D721Med (cell line): Measurements from ENCODE around the gene GPR108.

Experiments
- DNase-seq: peaks from one replicate; pipeline ENCODE4 v3.0.0; 2011; ENCODE audit warnings: low spot score; ENCODE audit not compliant: insufficient read length
- FAIRE-seq: peaks from 2 replicates; lab custom pipeline; 2011; peaks lifted over from hg19 to GRCh38; lab: Jason Lieb, UNC
- CTCF ChIP-seq: IDR thresholded peaks from 2 replicates; pipeline ENCODE4 v1.5.1; 2012; ENCODE audit warnings: mild to moderate bottlenecking, control low read depth; ENCODE audit not compliant: insufficient read depth; ENCODE audit errors: missing control alignments

GPR108 gene

GRCh38 chr19:6707658-6708018, 29.7 kb downstream of the GPR108 start:
- DNase-seq: no peak
- FAIRE-seq: no peak
- TF ChIP-seq CTCF: no peak

- FAIRE-seq (no peak), DNase-seq (no peak)
- TF ChIP-seq CTCF: no peak
Measured at GRCh38 chr19:6707011-6707657, 30.2 kb downstream of the GPR108 start.

GRCh38 chr19:6706633-6706958, 30.8 kb downstream of the GPR108 start:
- no peak for FAIRE-seq
- no peak for DNase-seq
- TF ChIP-seq CTCF: no peak

DNA sequence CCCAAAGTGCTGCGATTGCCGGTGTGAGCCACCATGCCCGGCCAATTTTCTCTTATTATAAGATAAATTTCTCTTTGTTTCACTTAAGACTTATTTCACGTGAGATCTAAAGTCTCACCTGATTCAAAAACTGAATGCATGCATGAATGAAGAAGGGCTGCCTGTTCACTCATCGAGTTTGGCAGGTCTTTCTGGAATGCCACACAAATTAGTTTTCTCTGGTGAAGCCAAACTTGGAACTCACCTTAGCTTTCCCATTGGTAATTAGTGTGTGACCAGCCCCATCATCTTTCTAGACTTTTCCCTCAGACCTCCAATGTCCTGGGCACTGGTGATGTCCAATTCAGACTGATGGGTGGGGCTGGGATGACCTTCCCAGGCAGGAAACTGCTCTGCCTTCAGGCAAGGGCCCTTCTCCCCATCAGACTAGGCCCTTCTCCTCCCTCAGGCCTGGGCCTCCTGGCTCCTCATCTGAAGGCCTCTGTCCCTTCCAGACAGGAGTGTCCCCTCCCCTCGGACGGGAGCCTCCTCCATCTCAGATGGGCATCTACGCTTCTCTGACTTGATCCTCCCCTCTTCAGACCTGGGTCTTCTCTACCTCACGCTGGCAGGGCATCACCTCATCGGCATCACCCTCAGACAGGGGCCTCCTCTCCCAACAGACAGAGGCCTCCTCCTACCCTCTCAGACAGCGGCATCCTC, 31.3 kb downstream of the GPR108 start:
- no peak for FAIRE-seq
- DNase-seq: no peak
- TF ChIP-seq CTCF: no peak

- no peak for TF ChIP-seq CTCF
- FAIRE-seq (no peak), DNase-seq (no peak)
Measured at GRCh38 chr19:6700586-6701316, 36.6 kb downstream of the GPR108 start.

DNA sequence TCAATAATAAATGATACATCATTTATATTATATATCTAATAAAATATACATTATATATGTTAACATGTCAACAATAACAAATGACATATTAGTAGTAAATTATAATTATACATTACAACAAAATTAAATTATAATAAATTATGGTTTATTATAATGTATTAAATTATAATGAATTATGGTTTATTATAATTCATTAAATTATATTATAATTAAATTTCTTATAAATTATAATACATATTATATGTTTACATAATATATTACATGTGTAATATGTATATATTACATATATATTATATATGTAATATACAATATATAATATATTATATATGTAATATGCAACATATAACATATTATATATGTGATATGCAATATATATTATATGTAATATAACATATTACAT, 37.4 kb downstream of the GPR108 start:
- no peak for FAIRE-seq

More for the DNA sequence above, 37.4 kb downstream of the GPR108 start:
- no peak for DNase-seq
- TF ChIP-seq CTCF: no peak
